ENCODE measurements around the gene ATP2C2.

Gene ATP2C2

GRCh38 chr16:84482001-84482891 is 113.9 kb downstream of the ATP2C2 start:
- Histone ChIP-seq H2AFZ (ENCODE audit: low read length) (no peak overlapping the region), H3F3A (ENCODE audit: insufficient read depth, low read length) (no peaks in the 10 kb centered on the region), H3K9me3 (replicated peaks; ENCODE audit: insufficient read depth, low read length) (no peaks in the 10 kb centered on the region), H3K27ac (ENCODE audit: low read length) (no peak overlapping the region), H3K79me2 (ENCODE audit: low read length) (no peaks in the 10 kb centered on the region), H3K9me2 (replicated peaks; ENCODE audit: insufficient read depth, low read length) (no peaks in the 10 kb centered on the region), H4K20me1 (ENCODE audit: insufficient read depth, low read length) (no peaks in the 10 kb centered on the region), H3K36me3 (replicated peaks; ENCODE audit: insufficient read depth, low read length) (no peaks in the 10 kb centered on the region), H3K4me2 (ENCODE audit: low read depth, low read length) (no peak overlapping the region), H3K9ac (ENCODE audit: low read length) (no peak overlapping the region), H3K4me1 (ENCODE audit: low read length) (no peaks in the 10 kb centered on the region), H3K4me3 (ENCODE audit: low read length) (no peak overlapping the region), H3K27me3 (replicated peaks; ENCODE audit: insufficient read depth, low read length) (no peaks in the 10 kb centered on the region)
- no peak for DNase-seq
- TF ChIP-seq EZH2 (optimal IDR thresholded peaks at IDR 0.05; ENCODE audit: low read depth, low read length), result no peak
- no peak for TF ChIP-seq CTCF (IDR thresholded peaks at IDR 0.05; ENCODE audit: low read length)

DNA sequence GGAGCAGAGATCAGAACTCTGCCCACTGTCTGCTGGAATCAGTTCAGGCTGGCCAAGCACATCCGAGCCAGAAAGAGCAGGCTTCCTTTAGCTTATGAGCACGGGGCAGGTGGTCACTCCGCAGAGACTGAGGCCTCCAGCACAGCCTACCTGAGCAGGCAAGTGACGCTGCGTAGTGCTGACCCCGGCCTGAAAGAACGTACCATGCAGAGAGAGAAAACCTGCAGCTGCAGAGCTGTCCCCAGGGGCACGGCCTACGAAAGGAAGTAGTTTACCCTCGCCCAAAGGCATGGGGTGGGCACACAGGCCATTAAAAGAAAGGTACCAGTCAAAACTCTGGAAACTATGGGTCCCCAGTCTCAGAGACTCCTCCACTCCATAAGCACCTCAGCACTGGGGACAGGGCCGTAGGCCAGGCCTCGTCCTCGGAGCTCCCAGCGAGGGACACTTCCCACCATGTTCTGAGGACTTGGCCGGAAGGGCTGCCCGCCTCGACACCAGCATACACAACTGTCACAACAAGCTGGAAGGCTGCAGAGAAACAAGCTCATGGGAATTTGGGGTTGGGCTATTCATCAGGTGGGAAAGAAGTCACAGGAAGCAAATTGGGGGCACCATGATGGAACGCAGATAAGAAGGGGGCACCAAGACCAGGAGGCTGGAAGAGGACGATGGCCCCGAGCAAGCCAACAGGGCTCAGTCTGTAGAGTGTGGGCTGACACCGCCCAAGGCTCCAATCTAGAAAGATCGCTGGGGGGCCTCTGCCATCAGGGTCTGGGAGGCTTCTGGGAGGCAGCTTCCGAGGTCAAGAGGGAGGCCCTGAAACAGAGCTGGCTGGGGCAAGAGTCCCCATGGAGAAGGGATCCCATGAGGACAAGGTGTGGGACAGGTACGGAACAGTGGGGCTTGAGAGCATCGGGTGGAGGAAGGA is 114.9 kb downstream of the ATP2C2 start:
- H4K20me1 ChIP-seq (ENCODE audit: insufficient read depth, low read length), result no peaks in the 10 kb centered on the region
- H3K9me2 ChIP-seq (replicated peaks; ENCODE audit: insufficient read depth, low read length), result no peaks in the 10 kb centered on the region
- no peaks in the 10 kb centered on the region for H3K79me2 ChIP-seq (ENCODE audit: low read length)
- H3K9ac ChIP-seq (ENCODE audit: low read length), result no peak overlapping the region
- no peak overlapping the region for H2AFZ ChIP-seq (ENCODE audit: low read length)
- TF ChIP-seq EZH2phosphoT487 (IDR thresholded peaks at IDR 0.05; ENCODE audit: low read length), result no peak
- TF ChIP-seq EZH2 (optimal IDR thresholded peaks at IDR 0.05; ENCODE audit: low read depth, low read length), result no peak
- TF ChIP-seq CTCF (IDR thresholded peaks at IDR 0.05; ENCODE audit: low read length), result no peak
- no peak for DNase-seq
- no peak overlapping the region for H3K27ac ChIP-seq (ENCODE audit: low read length)
- H3K27me3 ChIP-seq (replicated peaks; ENCODE audit: insufficient read depth, low read length), result no peaks in the 10 kb centered on the region
- no peak overlapping the region for H3K4me3 ChIP-seq (ENCODE audit: low read length)
- H3K4me2 ChIP-seq (ENCODE audit: low read depth, low read length), result no peak overlapping the region
- H3F3A ChIP-seq (ENCODE audit: insufficient read depth, low read length), result no peaks in the 10 kb centered on the region
- H3K9me3 ChIP-seq (replicated peaks; ENCODE audit: insufficient read depth, low read length), result no peaks in the 10 kb centered on the region
- H3K4me1 ChIP-seq (ENCODE audit: low read length), result no peaks in the 10 kb centered on the region
- no peaks in the 10 kb centered on the region for H3K36me3 ChIP-seq (replicated peaks; ENCODE audit: insufficient read depth, low read length)

- Histone ChIP-seq H3K9me3 (replicated peaks; ENCODE audit: insufficient read depth, low read length) (no peaks in the 10 kb centered on the region), H3K9ac (ENCODE audit: low read length) (no peak overlapping the region), H3K9me2 (replicated peaks; ENCODE audit: insufficient read depth, low read length) (no peaks in the 10 kb centered on the region), H3K4me2 (ENCODE audit: low read depth, low read length) (no peak overlapping the region), H3K27ac (ENCODE audit: low read length) (no peak overlapping the region), H3F3A (ENCODE audit: insufficient read depth, low read length) (no peaks in the 10 kb centered on the region), H3K4me3 (ENCODE audit: low read length) (no peak overlapping the region), H3K79me2 (ENCODE audit: low read length) (no peaks in the 10 kb centered on the region), H3K4me1 (ENCODE audit: low read length) (no peaks in the 10 kb centered on the region), H3K36me3 (replicated peaks; ENCODE audit: insufficient read depth, low read length) (no peaks in the 10 kb centered on the region), H2AFZ (ENCODE audit: low read length) (no peak overlapping the region), H3K27me3 (replicated peaks; ENCODE audit: insufficient read depth, low read length) (no peaks in the 10 kb centered on the region), H4K20me1 (ENCODE audit: insufficient read depth, low read length) (no peaks in the 10 kb centered on the region)
- no peak for DNase-seq
- TF ChIP-seq CTCF (IDR thresholded peaks at IDR 0.05; ENCODE audit: low read length) (no peak), EZH2 (optimal IDR thresholded peaks at IDR 0.05; ENCODE audit: low read depth, low read length) (no peak), EZH2phosphoT487 (IDR thresholded peaks at IDR 0.05; ENCODE audit: low read length) (no peak)
Measured at GRCh38 chr16:84483882-84484565, 115.7 kb downstream of the ATP2C2 start.
